ENCODE data around the gene PIP. TPM values are rescaled to one million over a fixed set of nuclear protein-coding genes. Genes with fewer than 3 reads are reported as not detected.
"Not testable (repeated sequence)": the region's sequence is repeated elsewhere in the genome, so short reads cannot be mapped to it uniquely, and the experiment has no call there.

PIP gene
- total RNA-seq (2014; rRNA removed; shearing (Covaris generic)) = not detected in 2 replicates

DNA sequence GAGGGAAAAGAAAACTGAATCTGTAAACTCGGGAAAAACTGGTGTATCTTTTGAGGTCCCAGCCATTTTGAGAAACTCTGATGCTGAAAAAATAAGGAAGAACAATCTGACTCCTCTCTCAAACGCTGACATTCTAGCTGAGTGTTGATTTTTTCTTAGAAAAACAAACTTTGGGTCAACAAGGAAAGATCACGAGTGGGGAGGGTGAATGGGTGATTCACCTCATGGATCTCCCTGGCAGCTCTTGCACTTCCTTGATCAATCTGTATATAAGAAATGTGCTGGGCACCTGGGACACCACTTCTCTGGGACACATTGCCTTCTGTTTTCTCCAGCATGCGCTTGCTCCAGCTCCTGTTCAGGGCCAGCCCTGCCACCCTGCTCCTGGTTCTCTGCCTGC lies at the start of gene PIP:
TSS of gene PIP (plus strand) at position 297 of the 400 bp plus-strand sequence. CDS start at position 337, 40 bp downstream.
- DNase-seq (ENCODE audit: low read depth) = no peak

DNA sequence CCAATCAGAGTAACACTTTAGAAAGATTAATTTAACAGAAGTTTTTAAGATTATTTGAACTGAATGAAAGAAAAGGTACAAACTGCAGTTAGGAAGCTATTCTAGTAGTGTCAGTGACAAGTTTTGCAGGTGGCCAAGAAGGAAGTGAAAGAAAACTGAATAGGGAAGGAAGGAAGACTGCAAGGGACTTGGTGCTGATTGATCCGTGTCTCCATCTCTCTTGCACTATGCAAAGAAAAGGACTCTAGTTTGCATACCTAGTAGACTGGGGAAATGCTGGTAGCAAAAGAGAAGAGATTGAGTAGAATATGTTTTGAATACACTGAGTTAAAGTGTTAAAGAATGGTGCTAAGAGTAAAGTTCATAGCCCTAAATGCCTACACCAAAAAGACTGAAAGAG lies 46.8 kb upstream of the PIP start:
- DNase-seq (ENCODE audit: low read depth) = no peak

GRCh38 chr7:143085610-143086009 lies 46.3 kb upstream of the PIP start:
- not testable (repeated sequence) for DNase-seq (ENCODE audit: low read depth)

- not testable (repeated sequence) for DNase-seq (ENCODE audit: low read depth)
Observed at GRCh38 chr7:143088549-143089231, 43.2 kb upstream of the PIP start.

- no peak for DNase-seq (ENCODE audit: low read depth)
Observed at GRCh38 chr7:143096146-143096545, 35.7 kb upstream of the PIP start.

GRCh38 chr7:143099579-143099978 lies 32.3 kb upstream of the PIP start:
- DNase-seq (ENCODE audit: low read depth) = not testable (repeated sequence)

GRCh38 chr7:143104759-143105158 lies 27.1 kb upstream of the PIP start:
- no peak for DNase-seq (ENCODE audit: low read depth)

GRCh38 chr7:143108019-143108418 lies 23.9 kb upstream of the PIP start:
- DNase-seq (ENCODE audit: low read depth) = not testable (repeated sequence)

DNA sequence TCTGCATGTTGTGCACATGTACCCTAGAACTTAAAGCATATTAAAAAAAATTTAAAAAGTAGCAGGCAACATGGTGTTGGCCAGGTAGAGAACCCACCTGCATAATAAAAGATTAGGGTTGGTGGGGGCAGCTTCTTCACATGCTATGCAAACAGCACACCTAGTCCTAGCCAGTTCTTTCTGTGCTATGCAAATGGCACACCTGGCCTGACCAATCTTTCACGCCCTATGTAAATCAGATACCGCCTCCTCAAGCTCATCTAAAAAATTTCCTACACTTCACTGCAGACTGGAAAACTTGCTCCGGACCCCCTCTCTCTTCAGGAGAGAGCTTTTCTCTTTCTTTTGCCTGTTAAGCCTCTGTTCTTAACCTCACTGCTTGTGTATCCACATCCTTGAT lies 14.5 kb upstream of the PIP start:
- DNase-seq (ENCODE audit: low read depth) = no peak

- peak; percentile 50 for DNase-seq (ENCODE audit: low read depth)
Observed at GRCh38 chr7:143120691-143121405, 11.0 kb upstream of the PIP start.

GRCh38 chr7:143123326-143123725 lies 8.6 kb upstream of the PIP start:
- DNase-seq (ENCODE audit: low read depth) = not testable (repeated sequence)

DNA sequence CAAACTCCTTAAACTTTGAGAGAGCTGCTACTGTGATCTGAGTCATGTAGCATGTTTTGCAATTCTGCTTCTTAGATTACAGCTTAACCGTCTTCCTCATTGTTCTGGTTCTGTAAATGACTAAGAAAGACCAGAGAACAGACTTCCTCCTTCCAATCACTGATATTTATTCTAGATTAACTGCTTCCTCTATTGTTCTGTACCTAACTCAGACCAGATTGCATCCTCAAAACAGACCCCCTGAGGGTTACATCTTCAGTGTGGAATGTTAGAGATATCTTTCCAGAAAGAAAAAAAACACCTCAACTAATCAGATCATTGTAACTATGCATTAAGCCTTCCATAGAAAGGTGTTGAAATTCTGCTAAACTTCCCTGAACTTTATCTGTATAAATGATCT lies 5.7 kb upstream of the PIP start:
- DNase-seq (ENCODE audit: low read depth) = no peak

DNA sequence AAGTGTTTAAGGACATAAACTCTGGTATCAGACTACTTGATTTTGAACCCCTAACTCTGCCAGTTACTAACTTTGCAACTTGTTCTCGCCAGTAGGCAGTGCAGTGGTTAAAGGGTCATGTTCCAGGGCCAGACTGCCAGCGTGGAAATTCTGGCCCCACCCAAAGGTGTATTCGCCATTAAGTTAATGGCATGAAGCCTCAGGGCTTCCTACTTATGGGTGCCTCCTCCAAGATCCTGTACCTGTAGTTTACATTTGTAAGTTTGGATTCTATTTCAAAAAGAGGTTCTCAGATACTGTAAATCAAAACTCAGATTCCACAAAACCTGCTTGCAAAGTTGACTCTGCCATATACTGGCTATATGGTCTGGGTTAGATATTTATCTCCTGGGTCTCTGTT lies 2.8 kb upstream of the PIP start:
- DNase-seq (ENCODE audit: low read depth) = no peak

GRCh38 chr7:143129477-143129876 lies 2.4 kb upstream of the PIP start:
- no peak for DNase-seq (ENCODE audit: low read depth)

GRCh38 chr7:143130541-143130940 lies 1.3 kb upstream of the PIP start:
- DNase-seq (ENCODE audit: low read depth) = no peak

GRCh38 chr7:143147070-143147469 lies 15.2 kb downstream of the PIP start:
- DNase-seq (ENCODE audit: low read depth) = no peak

DNA sequence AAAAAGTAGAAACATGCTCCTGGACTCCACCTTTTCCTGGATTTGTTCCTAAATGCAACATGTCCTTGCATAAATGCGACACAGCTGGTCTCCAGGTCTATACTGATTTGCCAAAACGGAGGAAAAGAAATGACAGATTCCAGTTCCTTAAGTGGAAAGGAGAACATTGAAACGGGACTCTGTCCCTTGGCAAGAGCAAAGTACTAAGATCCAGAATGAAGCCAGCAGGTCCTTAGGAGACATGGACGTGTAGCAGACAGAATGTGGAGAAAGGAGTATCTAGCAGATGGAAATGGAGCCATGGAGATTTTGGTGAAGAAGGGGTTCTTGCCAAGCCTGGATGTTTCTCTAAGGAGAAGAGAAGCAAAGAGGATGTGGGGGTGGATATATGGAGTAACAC lies 16.2 kb downstream of the PIP start:
- no peak for DNase-seq (ENCODE audit: low read depth)

- no peak for DNase-seq (ENCODE audit: low read depth)
Observed at GRCh38 chr7:143148651-143149050, 16.8 kb downstream of the PIP start.

- not testable (repeated sequence) for DNase-seq (ENCODE audit: low read depth)
Observed at GRCh38 chr7:143150696-143151095, 18.8 kb downstream of the PIP start.

DNA sequence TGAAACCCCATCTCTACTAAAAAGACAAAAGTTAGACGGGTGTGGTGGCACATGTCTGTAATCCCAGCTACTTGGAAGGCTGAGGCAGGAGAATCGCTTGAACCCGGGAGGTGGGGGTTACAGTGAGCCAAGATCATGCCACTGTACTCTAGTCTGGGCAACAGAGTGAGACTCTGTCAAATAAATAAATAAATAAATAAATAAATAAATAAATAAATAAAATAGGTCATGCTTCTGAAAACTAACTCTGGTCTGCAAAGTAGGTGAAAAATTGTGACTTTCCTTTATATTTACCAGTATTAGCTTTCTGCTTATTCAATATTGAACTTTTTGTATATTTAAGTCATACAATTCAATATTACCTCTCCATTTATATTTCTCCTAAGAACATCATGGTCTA lies 26.7 kb downstream of the PIP start:
- not testable (repeated sequence) for DNase-seq (ENCODE audit: low read depth)

DNA sequence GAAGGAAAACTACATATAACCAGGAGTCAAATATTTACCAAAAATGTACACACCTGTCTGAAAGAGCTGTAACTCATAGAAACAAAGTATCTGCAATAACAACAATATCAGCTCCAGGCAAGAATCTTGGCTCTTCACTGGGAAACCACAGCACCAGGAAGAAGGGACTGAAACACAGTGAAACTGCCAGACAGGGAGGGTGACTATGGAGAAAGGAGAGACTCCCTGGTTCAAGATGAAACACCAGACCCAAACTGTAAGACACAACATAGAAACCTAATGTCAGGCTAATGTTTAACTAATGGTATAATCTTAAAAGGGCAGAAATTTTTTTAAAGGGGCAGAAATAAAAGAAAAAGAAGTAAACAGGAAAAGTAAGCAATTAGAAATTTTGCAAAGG lies 39.8 kb downstream of the PIP start:
- no peak for DNase-seq (ENCODE audit: low read depth)

DNA sequence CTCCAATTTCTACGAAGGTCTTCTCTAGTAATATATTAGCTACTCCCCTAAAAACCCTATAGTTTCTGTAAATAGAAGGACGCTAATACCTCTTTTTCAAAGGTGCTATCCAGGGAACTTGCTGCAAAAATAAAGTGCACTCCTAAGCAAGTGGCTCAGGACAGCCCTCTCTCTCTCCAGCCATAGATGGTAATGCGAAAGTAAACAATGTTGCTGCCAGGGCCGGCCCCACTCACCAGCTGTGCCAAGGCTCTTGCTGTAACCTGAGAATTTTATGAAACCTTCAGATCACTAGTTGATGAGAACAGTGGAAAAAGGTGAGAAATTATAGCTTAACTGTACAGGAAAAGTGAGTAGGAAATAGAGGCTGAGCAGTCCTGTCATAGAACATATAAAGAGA lies 40.5 kb downstream of the PIP start:
- DNase-seq (ENCODE audit: low read depth) = peak; percentile 2

DNA sequence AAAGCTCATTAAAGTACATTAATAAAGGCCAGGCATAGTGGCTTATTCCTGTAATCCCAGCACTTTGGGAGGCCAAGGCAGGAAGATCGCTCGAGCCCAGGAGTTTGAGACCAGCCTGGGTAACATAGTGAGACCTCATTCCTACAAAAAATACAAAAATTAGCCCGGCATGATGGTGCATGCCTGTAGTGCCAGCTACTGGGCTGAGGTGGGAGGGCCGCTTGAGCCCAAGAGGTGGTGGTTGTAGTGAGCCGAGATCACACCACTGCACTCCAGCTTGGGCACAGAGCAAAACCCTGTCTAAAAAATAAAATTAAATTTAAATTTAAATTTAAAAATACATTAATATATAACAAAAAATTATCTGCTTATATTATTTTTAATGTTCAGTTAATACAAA lies 44.3 kb downstream of the PIP start:
- no peak for DNase-seq (ENCODE audit: low read depth)
